ENCODE data around the gene LENEP.

LENEP gene

GRCh38 chr1:155030243-155030795 lies 36.9 kb downstream of the LENEP start:
- DNase-seq (ENCODE audit: low spot score), result no peak

- DNase-seq (ENCODE audit: low spot score), result no peak
Observed at GRCh38 chr1:155030899-155031298, 37.5 kb downstream of the LENEP start.

GRCh38 chr1:155032886-155033285 lies 39.5 kb downstream of the LENEP start:
- no peak for DNase-seq (ENCODE audit: low spot score)

GRCh38 chr1:155033524-155033923 lies 40.1 kb downstream of the LENEP start, which contains the start of the genes DCST1 and DCST2:
Gene DCST1 (plus strand): TSS chr1:155033824. CDS start chr1:155034037, 213 bp downstream.
Gene DCST2 (minus strand): TSS chr1:155033781. CDS start chr1:155033701, 80 bp downstream.
- DNase-seq (ENCODE audit: low spot score), result no peak

GRCh38 chr1:155034318-155035208 lies 41.2 kb downstream of the LENEP start:
- DNase-seq (ENCODE audit: low spot score), result no peak

- DNase-seq (ENCODE audit: low spot score), result no peak
Observed at GRCh38 chr1:155035936-155036335, 42.5 kb downstream of the LENEP start.

GRCh38 chr1:155037043-155037442 lies 43.7 kb downstream of the LENEP start:
- DNase-seq (ENCODE audit: low spot score), result no peak

GRCh38 chr1:155037851-155038441 lies 44.6 kb downstream of the LENEP start:
- no peak for DNase-seq (ENCODE audit: low spot score)

- DNase-seq (ENCODE audit: low spot score), result no peak
Observed at GRCh38 chr1:155038602-155039307, 45.4 kb downstream of the LENEP start.

GRCh38 chr1:155039308-155039669 lies 45.9 kb downstream of the LENEP start:
- DNase-seq (ENCODE audit: low spot score), result no peak

GRCh38 chr1:155040358-155041093 lies 47.1 kb downstream of the LENEP start:
- DNase-seq (ENCODE audit: low spot score), result no peak

- no peak for DNase-seq (ENCODE audit: low spot score)
Observed at GRCh38 chr1:155042789-155043188, 49.4 kb downstream of the LENEP start.

GRCh38 chr1:155043301-155043702 lies 49.9 kb downstream of the LENEP start:
- DNase-seq (ENCODE audit: low spot score), result no peak

GRCh38 chr1:155043793-155044192 lies 50.4 kb downstream of the LENEP start:
- no peak for DNase-seq (ENCODE audit: low spot score)
